ENCODE data around the gene RFC2. TPM values are rescaled to one million over a fixed set of nuclear protein-coding genes. Genes with fewer than 3 reads are reported as not detected.
"Not testable (repeated sequence)": the region's sequence is repeated elsewhere in the genome, so short reads cannot be mapped to it uniquely, and the experiment has no call there.

RFC2 gene
- total RNA-seq, 1 experiment from 2014 or later = 75.6 TPM

DNA sequence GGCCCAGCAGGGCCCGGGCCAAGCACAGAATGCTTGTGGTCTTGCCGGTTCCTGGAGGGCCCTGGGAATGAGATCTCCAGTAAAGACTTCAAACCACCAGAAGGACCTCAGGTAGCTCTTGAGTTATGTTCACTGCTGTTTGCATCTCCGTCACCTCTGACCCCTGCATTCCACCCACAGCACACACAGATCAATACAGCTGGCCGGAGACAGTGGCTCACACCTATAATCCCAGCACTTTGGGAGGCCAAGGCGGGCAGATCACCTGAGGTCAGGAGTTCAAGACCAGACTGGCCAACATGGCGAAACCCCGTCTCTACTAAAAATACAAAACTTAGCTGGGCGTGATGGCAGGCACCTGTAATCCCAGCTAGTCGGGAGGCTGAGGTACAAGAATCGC is 5.1 kb downstream of the RFC2 start:
- intact Hi-C loops (cut with micrococcal nuclease); H3K9me3 ChIP-seq (ENCODE audit: control insufficient read depth in 1 of 2, insufficient read depth in 1 of 2, low read depth in 1 of 2, low read length in 2 of 2); H3K9me2 ChIP-seq (ENCODE audit: insufficient read depth); POLR2A ChIA-PET; H3K4me1 ChIP-seq (ENCODE audit: control insufficient read depth in 1 of 2, insufficient read depth in 2 of 2, low read length in 2 of 2); H4K20me1 ChIP-seq (ENCODE audit: insufficient read depth); H3K4me2 ChIP-seq (ENCODE audit: low read length); H3K4me3 ChIP-seq (replicated peaks in 1 of 2; ENCODE audit: low read depth in 1 of 2, low read length in 2 of 2); DNase-seq (ENCODE audit: low read depth, low spot score); H3K9ac ChIP-seq (ENCODE audit: low read length); H3K27me3 ChIP-seq (ENCODE audit: insufficient read depth, low read length); H2AFZ ChIP-seq (ENCODE audit: low read depth, low read length, poor library complexity, severe bottlenecking); H3K27ac ChIP-seq (ENCODE audit: low read depth, low read length); ATAC-seq: not testable (repeated sequence)
- Histone ChIP-seq H3K79me2 (ENCODE audit: insufficient read depth, low read length) (peaks cover 72% of the 10 kb centered on the region), H3K36me3 (ENCODE audit: control insufficient read depth in 1 of 2, insufficient read depth in 2 of 2, low read length in 2 of 2) (peaks cover 38 to 58% of the 10 kb centered on the region in 2 experiments)
- ChIA-PET RAD21 (ENCODE audit: low non-redundant PET in 1 of 2, low total read pairs in 2 of 2, uncharacterized antibody in 2 of 2, unreplicated experiment in 2 of 2) (interaction anchor here in 1 of 2 experiments (0.6 kb wide), 1 partner anchor 182 kb away, joined by 5 read pairs; no protein-coding TSS in a partner anchor), CTCF (interaction anchor here (1.3 kb wide), 1 partner anchor 43 kb away, joined by 5 read pairs; no protein-coding TSS in a partner anchor)
- BruUV-seq (replicated peaks) = TSS peak; percentile 25

DNA sequence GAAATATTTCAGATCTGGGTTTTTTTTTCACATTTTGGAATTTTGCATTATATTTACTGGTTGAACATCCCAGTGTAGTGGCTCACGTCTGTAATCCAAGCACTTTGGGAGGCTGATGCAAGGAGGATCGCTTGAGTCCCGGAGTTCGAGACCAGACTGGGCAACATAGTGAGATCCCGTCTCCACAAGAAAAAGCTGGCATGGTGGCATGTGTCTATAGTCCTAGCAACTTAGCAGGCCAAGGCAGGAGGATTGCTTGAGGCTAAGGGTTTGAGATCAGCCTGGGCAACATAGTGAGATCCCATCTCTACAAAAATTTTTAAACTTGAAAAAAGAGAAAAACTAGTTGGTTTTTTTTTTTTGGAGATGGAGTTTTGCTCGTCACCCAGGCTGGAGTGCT is 6.0 kb downstream of the RFC2 start:
- no peak for DNase-seq (ENCODE audit: low read depth, low spot score)
- ATAC-seq = no peak
- Histone ChIP-seq H3K27me3 (ENCODE audit: insufficient read depth, low read length) (no peaks in the 10 kb centered on the region), H3K36me3 (ENCODE audit: control insufficient read depth in 1 of 2, insufficient read depth in 2 of 2, low read length in 2 of 2) (peaks cover 39 to 64% of the 10 kb centered on the region in 2 experiments), H3K4me3 (replicated peaks in 1 of 2; ENCODE audit: low read depth in 1 of 2, low read length in 2 of 2) (no peak overlapping the region), H3K4me2 (ENCODE audit: low read length) (no peak overlapping the region), H3K9me3 (ENCODE audit: control insufficient read depth in 1 of 2, insufficient read depth in 1 of 2, low read depth in 1 of 2, low read length in 2 of 2) (no peaks in the 10 kb centered on the region), H3K79me2 (ENCODE audit: insufficient read depth, low read length) (peaks cover 69% of the 10 kb centered on the region), H3K9me2 (ENCODE audit: insufficient read depth) (no peaks in the 10 kb centered on the region), H2AFZ (ENCODE audit: low read depth, low read length, poor library complexity, severe bottlenecking) (no peak overlapping the region), H3K9ac (ENCODE audit: low read length) (no peak overlapping the region), H4K20me1 (ENCODE audit: insufficient read depth) (no peaks in the 10 kb centered on the region; the same call in 1 of the 2 replicates), H3K27ac (ENCODE audit: low read depth, low read length) (no peak overlapping the region), H3K4me1 (ENCODE audit: control insufficient read depth in 1 of 2, insufficient read depth in 2 of 2, low read length in 2 of 2) (peaks cover 3 to 4% of the 10 kb centered on the region in 2 experiments; a peak in 3 of 4 replicates)
- RAD21 ChIA-PET (ENCODE audit: low non-redundant PET in 1 of 2, low total read pairs in 2 of 2, uncharacterized antibody in 2 of 2, unreplicated experiment in 2 of 2) = no interaction called here
- BruUV-seq (replicated peaks) = no TSS peak
- TF ChIP-seq ZNF274 (IDR thresholded peaks at IDR 0.05; ENCODE audit: low read depth, low read length) (no peak), TCF7L2 (IDR thresholded peaks at IDR 0.05; ENCODE audit: borderline replicate concordance, extremely low read depth, insufficient read depth, insufficient read length) (no peak), CEBPB (IDR thresholded peaks at IDR 0.05; ENCODE audit: low read depth) (no peak), ATF3 (IDR thresholded peaks at IDR 0.05) (no peak), ELF1 (IDR thresholded peaks at IDR 0.05; ENCODE audit: borderline replicate concordance, low read depth) (no peak), JUND (IDR thresholded peaks at IDR 0.05) (no peak), ZFX (IDR thresholded peaks at IDR 0.05) (no peak), SRF (IDR thresholded peaks at IDR 0.05; ENCODE audit: low read depth) (no peak), EGR1 (IDR thresholded peaks at IDR 0.05; ENCODE audit: low read depth) (no peak), MAX (IDR thresholded peaks at IDR 0.05) (no peak), EZH2 (IDR thresholded peaks at IDR 0.05) (no peak), SP1 (IDR thresholded peaks at IDR 0.05; ENCODE audit: low read depth) (no peak), CBX3 (IDR thresholded peaks at IDR 0.05; ENCODE audit: low read depth) (no peak), SIN3A (IDR thresholded peaks at IDR 0.05; ENCODE audit: low read depth) (no peak), ZBTB33 (IDR thresholded peaks at IDR 0.05; ENCODE audit: extremely low read depth, insufficient replicate concordance, low read length) (no peak)
- TF ChIP-seq, protein P1, sequence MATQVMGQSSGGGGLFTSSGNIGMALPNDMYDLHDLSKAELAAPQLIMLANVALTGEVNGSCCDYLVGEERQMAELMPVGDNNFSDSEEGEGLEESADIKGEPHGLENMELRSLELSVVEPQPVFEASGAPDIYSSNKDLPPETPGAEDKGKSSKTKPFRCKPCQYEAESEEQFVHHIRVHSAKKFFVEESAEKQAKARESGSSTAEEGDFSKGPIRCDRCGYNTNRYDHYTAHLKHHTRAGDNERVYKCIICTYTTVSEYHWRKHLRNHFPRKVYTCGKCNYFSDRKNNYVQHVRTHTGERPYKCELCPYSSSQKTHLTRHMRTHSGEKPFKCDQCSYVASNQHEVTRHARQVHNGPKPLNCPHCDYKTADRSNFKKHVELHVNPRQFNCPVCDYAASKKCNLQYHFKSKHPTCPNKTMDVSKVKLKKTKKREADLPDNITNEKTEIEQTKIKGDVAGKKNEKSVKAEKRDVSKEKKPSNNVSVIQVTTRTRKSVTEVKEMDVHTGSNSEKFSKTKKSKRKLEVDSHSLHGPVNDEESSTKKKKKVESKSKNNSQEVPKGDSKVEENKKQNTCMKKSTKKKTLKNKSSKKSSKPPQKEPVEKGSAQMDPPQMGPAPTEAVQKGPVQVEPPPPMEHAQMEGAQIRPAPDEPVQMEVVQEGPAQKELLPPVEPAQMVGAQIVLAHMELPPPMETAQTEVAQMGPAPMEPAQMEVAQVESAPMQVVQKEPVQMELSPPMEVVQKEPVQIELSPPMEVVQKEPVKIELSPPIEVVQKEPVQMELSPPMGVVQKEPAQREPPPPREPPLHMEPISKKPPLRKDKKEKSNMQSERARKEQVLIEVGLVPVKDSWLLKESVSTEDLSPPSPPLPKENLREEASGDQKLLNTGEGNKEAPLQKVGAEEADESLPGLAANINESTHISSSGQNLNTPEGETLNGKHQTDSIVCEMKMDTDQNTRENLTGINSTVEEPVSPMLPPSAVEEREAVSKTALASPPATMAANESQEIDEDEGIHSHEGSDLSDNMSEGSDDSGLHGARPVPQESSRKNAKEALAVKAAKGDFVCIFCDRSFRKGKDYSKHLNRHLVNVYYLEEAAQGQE (IDR thresholded peaks at IDR 0.05; ENCODE audit: low read depth) = no peak
- CTCF ChIA-PET = interaction anchor here (1.3 kb wide), 1 partner anchor 42 kb away, joined by 5 read pairs; no protein-coding TSS in a partner anchor
- intact Hi-C loops (cut with micrococcal nuclease) = no loop called here
- POLR2A ChIA-PET = no interaction called here
